ENCODE measurements around the gene SIRPB1.
"Not testable (repeated sequence)": the region's sequence is repeated elsewhere in the genome, so short reads cannot be mapped to it uniquely, and the experiment has no call there.

Gene SIRPB1

DNA sequence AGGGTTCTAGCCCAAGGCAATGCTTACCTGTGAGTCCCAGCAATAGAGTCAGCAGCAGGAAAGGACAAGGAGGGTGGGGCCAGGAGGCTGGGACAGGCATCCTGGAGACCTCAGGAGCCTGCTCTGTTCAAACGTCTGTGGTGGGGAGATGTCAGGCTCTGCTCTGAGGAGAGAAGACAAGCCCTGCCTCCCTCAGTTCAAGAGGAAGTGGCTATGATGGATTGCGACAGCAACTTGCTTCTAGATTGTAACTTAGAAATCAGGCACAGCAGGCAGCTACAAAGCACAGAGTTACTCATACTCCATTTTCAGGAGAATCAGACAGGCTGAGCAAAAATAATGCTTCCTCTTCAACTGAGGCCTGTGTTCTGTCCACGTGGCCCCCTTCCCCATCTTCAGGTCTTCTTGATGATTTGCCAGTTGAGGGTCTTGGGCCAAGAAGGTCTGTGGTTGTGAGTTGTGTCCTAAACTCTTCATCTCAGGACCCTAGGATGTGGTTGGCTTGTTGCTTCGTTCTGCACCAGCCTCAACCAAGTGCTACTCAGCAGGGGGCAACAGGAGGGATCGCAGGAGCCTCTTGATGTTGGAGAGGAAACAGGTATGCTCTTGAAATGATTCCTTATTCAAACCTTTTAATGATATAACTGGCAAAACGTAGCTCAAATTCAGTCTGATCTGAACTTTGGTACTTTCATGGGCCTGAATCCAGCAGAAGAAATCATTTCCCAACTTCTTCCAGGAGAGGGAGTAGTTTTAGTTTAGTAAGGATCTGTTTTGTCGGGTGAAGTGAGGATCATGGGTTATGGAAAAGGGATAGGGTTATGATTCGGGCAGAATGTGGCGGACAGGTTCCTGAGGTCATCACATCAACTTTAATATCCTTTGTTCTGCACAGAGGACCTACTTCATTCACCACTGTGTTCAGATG is 31.0 kb downstream of the SIRPB1 start:
- DNase-seq: no peak

DNA sequence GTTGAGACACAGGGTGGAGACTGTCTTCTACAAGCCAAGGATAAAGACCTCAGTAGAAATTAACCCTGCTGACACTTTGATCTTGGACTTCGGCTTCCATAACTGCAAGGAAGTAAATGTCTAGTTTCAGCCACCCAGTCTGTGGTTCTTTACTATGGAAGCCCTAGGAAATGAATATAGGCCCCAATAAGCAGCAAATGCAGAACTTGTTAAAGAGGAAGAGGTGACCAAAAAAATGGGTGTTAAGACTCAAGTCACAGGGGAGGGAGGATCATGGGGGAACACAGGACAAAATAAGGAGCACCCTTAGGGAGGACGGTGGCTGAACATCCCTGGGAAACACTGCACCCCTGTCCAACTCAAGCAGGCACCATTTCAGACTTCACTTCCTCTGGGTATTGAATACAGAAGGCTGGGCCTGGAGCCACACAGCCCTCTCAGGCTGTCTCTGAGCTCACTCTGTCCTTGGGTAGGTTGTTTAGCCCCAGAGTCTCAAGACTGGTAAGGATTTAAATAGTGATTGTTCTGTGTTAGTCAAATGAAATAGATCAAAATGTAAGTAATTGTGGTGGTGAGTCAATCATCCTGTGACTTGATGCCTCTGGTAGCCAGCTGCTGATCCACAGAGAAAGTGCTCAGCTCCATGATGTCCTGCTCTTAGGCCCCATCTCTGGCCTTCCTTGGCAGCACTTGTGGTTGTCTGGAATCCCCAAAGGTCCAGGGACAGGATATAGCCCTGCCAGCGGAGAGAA is 31.9 kb downstream of the SIRPB1 start:
- DNase-seq: no peak

GRCh38 chr20:1579488-1579887 is 40.3 kb downstream of the SIRPB1 start:
- no peak for DNase-seq

GRCh38 chr20:1577906-1578305 is 41.9 kb downstream of the SIRPB1 start:
- no peak for DNase-seq

DNA sequence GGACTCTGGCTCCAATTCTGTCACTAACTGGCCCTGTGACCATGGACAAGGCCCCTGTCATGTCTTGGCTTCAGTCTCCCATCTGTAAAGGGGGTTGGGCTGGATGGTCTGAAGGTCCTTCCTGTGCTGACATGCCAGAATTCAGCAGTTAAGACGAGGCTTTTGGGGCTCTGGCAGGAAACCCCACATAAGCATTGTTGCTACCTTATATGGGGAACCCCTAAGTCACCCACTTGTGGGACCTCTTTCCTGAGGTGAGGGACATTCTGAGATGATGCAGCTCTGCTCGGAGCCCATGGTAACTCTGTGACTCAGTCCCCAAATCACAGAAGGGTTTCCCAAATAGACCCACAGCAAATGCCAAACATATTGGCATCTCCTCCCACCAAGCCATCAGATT is 42.5 kb downstream of the SIRPB1 start:
- not testable (repeated sequence) for DNase-seq

DNA sequence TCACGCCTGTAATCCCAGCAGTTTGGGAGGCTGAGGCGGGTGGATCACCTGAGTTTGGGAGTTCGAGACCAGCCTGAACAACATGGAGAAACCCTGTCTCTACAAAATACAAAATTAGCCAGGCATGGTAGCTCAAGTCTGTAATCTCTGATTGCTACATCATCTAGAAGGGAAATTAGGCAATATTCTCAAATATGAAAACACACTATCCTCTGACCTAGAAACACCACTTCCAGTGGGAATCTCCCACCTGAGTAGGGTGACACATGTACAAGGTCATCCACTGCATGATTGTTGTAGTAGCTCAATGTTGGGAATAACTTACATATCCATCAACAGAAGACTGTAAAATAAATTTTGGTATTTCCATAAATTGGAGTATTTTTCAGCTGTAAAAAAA is 43.2 kb downstream of the SIRPB1 start:
- DNase-seq: no peak

DNA sequence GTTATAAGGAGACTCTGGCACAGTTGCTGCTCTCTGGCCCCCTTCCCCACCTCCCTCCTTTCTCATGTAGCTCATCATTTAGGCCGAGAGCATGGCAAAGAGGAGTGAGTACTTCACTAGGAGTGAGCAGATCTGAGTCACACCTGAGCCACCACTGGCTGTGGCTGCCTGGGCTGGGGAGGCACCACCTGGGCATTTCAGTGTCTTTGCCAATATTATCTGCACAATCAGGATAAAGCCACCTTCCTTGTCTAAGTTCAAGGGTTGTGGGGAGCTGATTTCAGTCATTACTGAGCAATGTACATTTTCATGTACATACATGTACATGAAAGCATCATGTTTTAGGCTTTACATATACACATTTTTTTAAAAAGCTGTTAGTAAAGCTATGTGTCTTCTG is 43.8 kb downstream of the SIRPB1 start:
- not testable (repeated sequence) for DNase-seq

GRCh38 chr20:1571583-1571982 is 48.2 kb downstream of the SIRPB1 start:
- not testable (repeated sequence) for DNase-seq

All from retina (tissue), 1 donor.